Suppressor macrophage (primary cell): ENCODE data around the gene IQSEC3.
A peak's percentile ranks its signal among the peaks of the same experiment; 100 is the strongest.
"Not testable (repeated sequence)": the region's sequence is repeated elsewhere in the genome, so short reads cannot be mapped to it uniquely, and the experiment has no call there.

Experiments
- DNase-seq, 4 experiments: peaks; one replicate each; pipeline ENCODE4 v3.0.0-alpha.2; 2020 to 2022

IQSEC3 gene

GRCh38 chr12:52902-53734, 13.4 kb upstream of the IQSEC3 start:
- not testable (repeated sequence) for DNase-seq

GRCh38 chr12:53735-54730, 12.5 kb upstream of the IQSEC3 start:
- no peak for DNase-seq

GRCh38 chr12:54750-55535, 11.6 kb upstream of the IQSEC3 start:
- DNase-seq = no peak

- peak in 2 of 4 experiments; percentile 13 to 28 for DNase-seq
Measured at GRCh38 chr12:56683-57346, 9.8 kb upstream of the IQSEC3 start.

GRCh38 chr12:57539-57938, 9.0 kb upstream of the IQSEC3 start:
- no peak for DNase-seq

GRCh38 chr12:58832-59231, 7.7 kb upstream of the IQSEC3 start:
- no peak for DNase-seq

GRCh38 chr12:61845-62244, 4.7 kb upstream of the IQSEC3 start:
- DNase-seq = not testable (repeated sequence)

- DNase-seq = peak in 3 of 4 experiments; percentile 10 to 42 (median 12)
Measured at GRCh38 chr12:65491-66063, 990 bp upstream of the IQSEC3 start.

GRCh38 chr12:66782-67504, 376 bp downstream of the IQSEC3 start:
- peak in 1 of 4 experiments; percentile 28 for DNase-seq

GRCh38 chr12:69677-70076, 3.1 kb downstream of the IQSEC3 start:
- DNase-seq = not testable (repeated sequence)

- DNase-seq = not testable (repeated sequence)
Measured at GRCh38 chr12:70541-70940, 4.0 kb downstream of the IQSEC3 start.

- not testable (repeated sequence) for DNase-seq
Measured at GRCh38 chr12:72018-72417, 5.5 kb downstream of the IQSEC3 start.

GRCh38 chr12:74420-75190, 8.0 kb downstream of the IQSEC3 start:
- not testable (repeated sequence) for DNase-seq

- not testable (repeated sequence) for DNase-seq
Measured at GRCh38 chr12:75541-75940, 9.0 kb downstream of the IQSEC3 start.

GRCh38 chr12:76102-76501, 9.5 kb downstream of the IQSEC3 start:
- not testable (repeated sequence) for DNase-seq

- not testable (repeated sequence) for DNase-seq
Measured at GRCh38 chr12:76551-76950, 10.0 kb downstream of the IQSEC3 start.

- DNase-seq = not testable (repeated sequence)
Measured at GRCh38 chr12:77101-77719, 10.6 kb downstream of the IQSEC3 start.

- DNase-seq = peak in 2 of 4 experiments; percentile 22 to 34
Measured at GRCh38 chr12:77769-78383, 11.3 kb downstream of the IQSEC3 start.

- DNase-seq = no peak
Measured at GRCh38 chr12:78981-79380, 12.4 kb downstream of the IQSEC3 start.
